IMR-90 (cell line): ENCODE results near the gene ARHGEF17. TPM values are rescaled to one million over a fixed set of nuclear protein-coding genes. Genes with fewer than 3 reads are reported as not detected.
A peak's percentile ranks its signal among the peaks of the same experiment; 100 is the strongest.

Source experiments
- ATAC-seq: fragments of 200-7000 bp; cut with Tn5 transposase; 2 replicates; pipeline ENCODE4 v1.9.1; 2020; ENCODE audit warnings: low read depth, mild to moderate bottlenecking, moderate library complexity
- BruUV-seq: library from RNA; stranded (reverse); fragments of 400-500 nt; replicated peaks from 2 replicates; lab custom pipeline; 2021; lab: Mats Ljungman, UMichigan
- CTCF ChIA-PET: fragments of 300-600 bp; formaldehyde crosslinking; extraction: SDS; loops from one replicate; lab custom pipeline; 2021; ENCODE audit warnings: antibody characterized with exemption; lab: Yijun Ruan, JAX
- POLR2A ChIA-PET: fragments of 300-600 bp; sonication (Branson Sonifier 250); formaldehyde crosslinking; loops from one replicate; lab custom pipeline; 2022; ENCODE audit warnings: antibody characterized with exemption; ENCODE audit not compliant: unreplicated experiment; lab: Charles Lee
- DNase-seq: peaks from one replicate; pipeline ENCODE4 v3.0.0; 2013
- H2AFZ ChIP-seq: replicated peaks from 2 replicates; pipeline ENCODE3; 2013; ENCODE audit warnings: low read length, mild to moderate bottlenecking; ENCODE audit not compliant: poor library complexity
- H2AK5ac ChIP-seq: 2 replicates; pipeline ENCODE4 v1.6.1; 2013; ENCODE audit warnings: low read depth, low read length, inconsistent platforms
- H2AK9ac ChIP-seq: replicated peaks from 2 replicates; pipeline ENCODE3; 2013; ENCODE audit warnings: mild to moderate bottlenecking, low read depth, low read length, moderate library complexity; ENCODE audit not compliant: poor library complexity
- H2BK120ac ChIP-seq: 2 replicates; pipeline ENCODE4 v1.6.1; 2013; ENCODE audit warnings: low read depth, low read length, inconsistent platforms
- H2BK15ac ChIP-seq: 3 replicates; pipeline ENCODE4 v1.6.1; 2013; ENCODE audit warnings: low read depth, low read length, inconsistent platforms
- H2BK20ac ChIP-seq: 2 replicates; pipeline ENCODE4 v1.6.1; 2013; ENCODE audit warnings: low read depth, mild to moderate bottlenecking, inconsistent platforms, low read length, moderate library complexity
- H2BK5ac ChIP-seq: 2 replicates; pipeline ENCODE4 v1.6.1; 2013; ENCODE audit warnings: mild to moderate bottlenecking, low read depth, low read length, inconsistent platforms; ENCODE audit not compliant: poor library complexity, severe bottlenecking
- H3K14ac ChIP-seq: replicated peaks from 2 replicates; pipeline ENCODE4 v1.6.1; 2013; ENCODE audit warnings: low read depth, low read length, inconsistent platforms
- H3K18ac ChIP-seq: 2 replicates; pipeline ENCODE4 v1.6.1; 2013; ENCODE audit warnings: low read depth, low read length, control low read depth
- H3K23ac ChIP-seq: 2 replicates; pipeline ENCODE4 v1.6.1; 2013; ENCODE audit warnings: low read depth, low read length, inconsistent platforms
- H3K27ac ChIP-seq: 2 replicates; pipeline ENCODE4 v1.5.1; 2013; ENCODE audit warnings: mild to moderate bottlenecking, control low read depth, low read length; ENCODE audit not compliant: insufficient read depth
- H3K27me3 ChIP-seq: 2 replicates; pipeline ENCODE4 v1.6.1; 2013; ENCODE audit warnings: low read length; ENCODE audit not compliant: control insufficient read depth, insufficient read depth
- H3K36me3 ChIP-seq: 2 replicates; pipeline ENCODE4 v1.6.1; 2013; ENCODE audit warnings: low read length, mixed read lengths; ENCODE audit not compliant: control insufficient read depth, insufficient read depth
- H3K4ac ChIP-seq: 2 replicates; pipeline ENCODE4 v1.6.1; 2013; ENCODE audit warnings: low read depth, low read length, inconsistent platforms
- H3K4me1 ChIP-seq: 2 replicates; pipeline ENCODE4 v1.6.1; 2013; ENCODE audit warnings: low read length, mixed read lengths; ENCODE audit not compliant: control insufficient read depth, insufficient read depth
- H3K4me2 ChIP-seq: 2 replicates; pipeline ENCODE4 v1.6.1; 2013; ENCODE audit warnings: low read depth, mild to moderate bottlenecking, control low read depth, low read length, moderate library complexity
- H3K4me3 ChIP-seq: 2 replicates; pipeline ENCODE4 v1.5.1; 2013; ENCODE audit warnings: low read depth, mild to moderate bottlenecking, control low read depth, low read length, moderate library complexity; ENCODE audit not compliant: insufficient read depth
- H3K56ac ChIP-seq: 2 replicates; pipeline ENCODE4 v1.6.1; 2013; ENCODE audit warnings: low read length, inconsistent platforms; ENCODE audit not compliant: insufficient read depth; ENCODE audit errors: extremely low read depth
- H3K79me1 ChIP-seq, 2 experiments: 2 replicates each; pipeline ENCODE4 v1.6.1; 2013; ENCODE audit warnings: low read length in 2 of 2, inconsistent platforms in 1 of 2, low read depth in 1 of 2
- H3K9ac ChIP-seq: 2 replicates; pipeline ENCODE4 v1.6.1; 2013; ENCODE audit warnings: low read depth, low read length, control low read depth
- H3K9me1 ChIP-seq: 2 replicates; pipeline ENCODE4 v1.6.1; 2013; ENCODE audit warnings: low read length, inconsistent platforms; ENCODE audit not compliant: insufficient read depth
- H3K9me3 ChIP-seq: 2 replicates; pipeline ENCODE4 v1.6.1; 2013; ENCODE audit warnings: low read length; ENCODE audit not compliant: control insufficient read depth, insufficient read depth
- H4K20me1 ChIP-seq: 2 replicates; pipeline ENCODE4 v1.6.1; 2013; ENCODE audit warnings: low read length, inconsistent platforms; ENCODE audit not compliant: insufficient read depth
- H4K5ac ChIP-seq: 2 replicates; pipeline ENCODE4 v1.6.1; 2013; ENCODE audit warnings: mild to moderate bottlenecking, low read depth, low read length, control low read depth
- H4K8ac ChIP-seq, 2 experiments: 2 replicates each; pipeline ENCODE4 v1.6.1; 2013; ENCODE audit warnings: low read depth in 2 of 2, low read length in 2 of 2, control low read depth in 1 of 2, inconsistent platforms in 1 of 2
- H4K91ac ChIP-seq: 2 replicates; pipeline ENCODE4 v1.6.1; 2013; ENCODE audit warnings: low read depth, low read length, inconsistent platforms; ENCODE audit not compliant: insufficient read depth
- BHLHE40 ChIP-seq: fragments of 150-350 bp; IDR thresholded peaks from 2 replicates; pipeline ENCODE4 v1.6.1; 2016; ENCODE audit warnings: mild to moderate bottlenecking, low read depth, low read length
- CEBPB ChIP-seq: IDR thresholded peaks from 2 replicates; pipeline ENCODE4 v1.6.1; 2012; ENCODE audit warnings: low read depth, low read length, improper control_type of control experiment
- CHD1 ChIP-seq: IDR thresholded peaks from 2 replicates; pipeline ENCODE4 v1.6.1; 2012; ENCODE audit warnings: low read depth, low read length, improper control_type of control experiment
- ELK1 ChIP-seq: fragments of 150-350 bp; IDR thresholded peaks from 2 replicates; pipeline ENCODE4 v1.6.1; 2016; ENCODE audit warnings: low read depth, mild to moderate bottlenecking, low read length, moderate library complexity, borderline replicate concordance
- MAFK ChIP-seq: IDR thresholded peaks from 2 replicates; pipeline ENCODE4 v1.6.1; 2012; ENCODE audit warnings: low read depth, low read length, improper control_type of control experiment
- MAZ ChIP-seq: IDR thresholded peaks from 2 replicates; pipeline ENCODE4 v1.6.1; 2012; ENCODE audit warnings: low read depth, mild to moderate bottlenecking, low read length, improper control_type of control experiment, moderate library complexity, borderline replicate concordance
- MXI1 ChIP-seq: IDR thresholded peaks from 2 replicates; pipeline ENCODE4 v1.6.1; 2012; ENCODE audit warnings: low read depth, mild to moderate bottlenecking, low read length, moderate library complexity, borderline replicate concordance
- NFE2L2 ChIP-seq: fragments of 150-350 bp; IDR thresholded peaks from 2 replicates; pipeline ENCODE4 v1.6.1; 2016; ENCODE audit warnings: low read depth, mild to moderate bottlenecking, low read length
- POLR2A ChIP-seq: IDR thresholded peaks from 2 replicates; pipeline ENCODE4 v1.6.1; 2012; ENCODE audit warnings: mild to moderate bottlenecking, low read depth, low read length
- RAD21 ChIP-seq: IDR thresholded peaks from 2 replicates; pipeline ENCODE4 v1.6.1; 2012; ENCODE audit warnings: low read length, improper control_type of control experiment
- RCOR1 ChIP-seq: IDR thresholded peaks from 2 replicates; pipeline ENCODE4 v1.6.1; 2012; ENCODE audit warnings: mild to moderate bottlenecking, low read length, improper control_type of control experiment; ENCODE audit not compliant: insufficient replicate concordance
- RFX5 ChIP-seq: IDR thresholded peaks from 2 replicates; pipeline ENCODE4 v1.8.0; 2012; ENCODE audit warnings: low read depth, mild to moderate bottlenecking, low read length, moderate library complexity
- SMC3 ChIP-seq: fragments of 150-350 bp; IDR thresholded peaks from 2 replicates; pipeline ENCODE4 v1.6.1; 2016; ENCODE audit warnings: low read depth, mild to moderate bottlenecking, antibody characterized with exemption, low read length, moderate library complexity
- USF2 ChIP-seq: fragments of 150-350 bp; IDR thresholded peaks from 2 replicates; pipeline ENCODE4 v1.6.1; 2017; ENCODE audit warnings: mild to moderate bottlenecking, antibody characterized with exemption, low read length, low read depth
- WGBS, 2 experiments: methylation state at CpG; one replicate each; pipeline versions ENCODE4 v1.1.5 to v1.1.7; 2013; ENCODE audit warnings: missing lambda C conversion rate in 2 of 2; ENCODE audit not compliant: insufficient read length in 1 of 2; ENCODE audit errors: extremely low coverage in 2 of 2; 5-methylcytosine and 5-hydroxymethylcytosine counted together
- dilution Hi-C: fragments of 300-500 bp; cut with HindIII; formaldehyde crosslinking; loops from one replicate; pipeline ENCODE4 v1.14.3; 2018; ENCODE audit warnings: low sequenced_read_pairs; ENCODE audit not compliant: unreplicated experiment
- in situ Hi-C: fragments of 300-500 bp; cut with MboI; formaldehyde crosslinking; loops from 3 replicates; pipeline ENCODE4 v1.14.3; 2019; ENCODE audit warnings: low sequenced_read_pairs, inconsistent platforms, mixed read lengths
- intact Hi-C: fragments of 100-400 bp; cut with micrococcal nuclease; formaldehyde crosslinking; loops from 2 replicates; pipeline ENCODE4 v1.10.0; 2022
- polyA plus RNA-seq, 3 experiments: library from polyadenylated mRNA; depleted of rRNA; stranded (reverse); fragments of >200 nt; gene quantifications; 2 replicates each; pipeline ENCODE4 v1.2.3, GENCODE V29; 2012; ENCODE audit warnings: low replicate concordance in 1 of 3
- total RNA-seq: library from RNA; depleted of rRNA; stranded (reverse); fragments of >200 nt; gene quantifications from 2 replicates; pipeline ENCODE4 v1.2.3, GENCODE V29; 2012

ARHGEF17 gene
- total and polyA plus RNA-seq, 2 of the 4 experiments (the other 2 are of a cell fraction), result 21.7 to 97.7 TPM

GRCh38 chr11:73398721-73399120 lies 90.6 kb downstream of the ARHGEF17 start:
- Histone ChIP-seq H3K4me2 (no peak overlapping the region), H3K9ac (no peak overlapping the region), H4K20me1 (peaks cover 2% of the 10 kb centered on the region), H2AK5ac (no peak overlapping the region), H2AK9ac (peak overlapping the region; percentile 46), H4K91ac (no peak overlapping the region), H4K8ac (no peak overlapping the region), H2BK5ac (no peak overlapping the region), H3K56ac (no peak overlapping the region), H2BK120ac (no peak overlapping the region), H4K5ac (no peak overlapping the region), H3K9me1 (no peaks in the 10 kb centered on the region; the same call in none of the 2 replicates), H3K4me3 (no peak overlapping the region), H3K79me1 (no peaks in the 10 kb centered on the region; a peak in 1 of 4 replicates), H3K18ac (no peak overlapping the region), H3K9me3 (no peaks in the 10 kb centered on the region), H3K4ac (0 out of 2 replicates have a peak overlapping the region, but pooled peaks have one; percentile 2), H3K36me3 (peaks cover 4% of the 10 kb centered on the region; the same call in 1 of the 2 replicates), H2AFZ (no peak overlapping the region), H3K27ac (no peak overlapping the region), H2BK15ac (no peak overlapping the region), H3K23ac (no peak overlapping the region), H3K4me1 (peaks cover 6% of the 10 kb centered on the region; the same call in 1 of the 2 replicates), H3K27me3 (no peaks in the 10 kb centered on the region), H3K14ac (no peak overlapping the region; the same call in 1 of the 2 replicates), H2BK20ac (no peak overlapping the region)
- BruUV-seq, result no TSS peak
- no CpG with 5 or more reads among the region's 2 CpGs for WGBS, 2 experiments
- dilution Hi-C loops (no loop called here), intact Hi-C loops (no loop called here), in situ Hi-C loops (no loop called here)
- DNase-seq (no peak), ATAC-seq (no peak)
- ChIA-PET CTCF (interaction anchor here (2.0 kb wide), 1 partner anchor 48 kb away, joined by 12 read pairs; no protein-coding TSS in a partner anchor), POLR2A (no interaction called here)
- TF ChIP-seq NFE2L2 (no peak), USF2 (no peak), POLR2A (no peak), BHLHE40 (no peak), MAZ (no peak), MXI1 (no peak), ELK1 (no peak), RCOR1 (no peak), CEBPB (no peak), RAD21 (no peak), MAFK (no peak), RFX5 (no peak), CHD1 (no peak), SMC3 (no peak)
